HG03520 (cell line): ENCODE measurements around the gene PPM1L.

ENCODE experiments used
- ATAC-seq: cut with Tn5 transposase; IDR thresholded peaks from one replicate; pipeline ENCODE4 v1.9.1; 2021; ENCODE audit warnings: mild to moderate bottlenecking, moderate library complexity; ENCODE audit not compliant: unreplicated experiment

The PPM1L gene

GRCh38 chr3:160841455-160841854 lies 85.4 kb downstream of the PPM1L start:
- ATAC-seq = no peak

GRCh38 chr3:160842021-160843005 lies 86.3 kb downstream of the PPM1L start:
- no peak for ATAC-seq

GRCh38 chr3:160851629-160852210 lies 95.7 kb downstream of the PPM1L start:
- no peak for ATAC-seq

GRCh38 chr3:160852856-160853255 lies 96.8 kb downstream of the PPM1L start:
- ATAC-seq = no peak

GRCh38 chr3:160856450-160856849 lies 100.4 kb downstream of the PPM1L start:
- no peak for ATAC-seq

GRCh38 chr3:160857476-160858119 lies 101.6 kb downstream of the PPM1L start:
- ATAC-seq = no peak

- no peak for ATAC-seq
These were observed 104.3 kb downstream of the PPM1L start for GRCh38 chr3:160860346-160860745.

- ATAC-seq = no peak
These were observed 113.8 kb downstream of the PPM1L start for GRCh38 chr3:160869825-160870224.

- ATAC-seq = no peak
These were observed 114.3 kb downstream of the PPM1L start for GRCh38 chr3:160870327-160870726.

GRCh38 chr3:160874736-160875135 lies 118.7 kb downstream of the PPM1L start:
- ATAC-seq = no peak

GRCh38 chr3:160876643-160877042 lies 120.6 kb downstream of the PPM1L start:
- ATAC-seq = no peak

GRCh38 chr3:160879859-160880258 lies 123.8 kb downstream of the PPM1L start:
- no peak for ATAC-seq

GRCh38 chr3:160883373-160883772 lies 127.3 kb downstream of the PPM1L start:
- ATAC-seq = no peak

- ATAC-seq = peak; percentile 34
These were observed 129.8 kb downstream of the PPM1L start for GRCh38 chr3:160885791-160886286.

GRCh38 chr3:160886421-160886820 lies 130.4 kb downstream of the PPM1L start:
- ATAC-seq = peak; percentile 82

GRCh38 chr3:160893207-160893606 lies 137.2 kb downstream of the PPM1L start:
- ATAC-seq = no peak

- ATAC-seq = no peak
These were observed 148.7 kb downstream of the PPM1L start for GRCh38 chr3:160904691-160905090.

GRCh38 chr3:160906646-160907045 lies 150.6 kb downstream of the PPM1L start:
- no peak for ATAC-seq

- ATAC-seq = no peak
These were observed 153.9 kb downstream of the PPM1L start for GRCh38 chr3:160909917-160910316.

GRCh38 chr3:160911411-160911810 lies 155.4 kb downstream of the PPM1L start:
- no peak for ATAC-seq

- ATAC-seq = no peak
These were observed 160.4 kb downstream of the PPM1L start for GRCh38 chr3:160916472-160916871.
